Measurements from ENCODE around the gene LRP2.
"Not testable (repeated sequence)": the region's sequence is repeated elsewhere in the genome, so short reads cannot be mapped to it uniquely, and the experiment has no call there.

Gene LRP2

GRCh38 chr2:169301596-169302335 lies 60.6 kb downstream of the LRP2 start:
- DNase-seq (ENCODE audit: low read depth in 2 of 2, low spot score in 1 of 2) = no peak

GRCh38 chr2:169300636-169301530 lies 61.5 kb downstream of the LRP2 start:
- no peak for DNase-seq (ENCODE audit: low read depth in 2 of 2, low spot score in 1 of 2)

DNA sequence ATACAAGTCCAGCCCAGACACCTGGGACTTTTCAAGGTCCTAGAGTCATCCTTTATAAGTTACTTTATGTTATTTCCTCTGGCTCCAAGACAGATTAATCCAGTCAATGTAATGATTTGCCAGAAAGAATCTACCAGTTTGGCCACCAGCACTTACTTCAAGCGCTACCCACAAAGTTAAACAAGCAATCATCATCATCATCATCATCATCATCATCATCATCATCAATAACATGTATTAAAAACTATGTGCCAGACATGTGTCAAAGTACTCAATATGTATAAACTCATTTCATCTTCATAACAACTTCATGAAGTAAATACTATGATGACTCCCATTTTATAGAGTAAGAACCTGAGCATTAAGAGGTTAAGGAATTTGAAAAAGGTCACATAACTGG lies 64.3 kb downstream of the LRP2 start:
- no peak for DNase-seq (ENCODE audit: low read depth in 2 of 2, low spot score in 1 of 2)

DNA sequence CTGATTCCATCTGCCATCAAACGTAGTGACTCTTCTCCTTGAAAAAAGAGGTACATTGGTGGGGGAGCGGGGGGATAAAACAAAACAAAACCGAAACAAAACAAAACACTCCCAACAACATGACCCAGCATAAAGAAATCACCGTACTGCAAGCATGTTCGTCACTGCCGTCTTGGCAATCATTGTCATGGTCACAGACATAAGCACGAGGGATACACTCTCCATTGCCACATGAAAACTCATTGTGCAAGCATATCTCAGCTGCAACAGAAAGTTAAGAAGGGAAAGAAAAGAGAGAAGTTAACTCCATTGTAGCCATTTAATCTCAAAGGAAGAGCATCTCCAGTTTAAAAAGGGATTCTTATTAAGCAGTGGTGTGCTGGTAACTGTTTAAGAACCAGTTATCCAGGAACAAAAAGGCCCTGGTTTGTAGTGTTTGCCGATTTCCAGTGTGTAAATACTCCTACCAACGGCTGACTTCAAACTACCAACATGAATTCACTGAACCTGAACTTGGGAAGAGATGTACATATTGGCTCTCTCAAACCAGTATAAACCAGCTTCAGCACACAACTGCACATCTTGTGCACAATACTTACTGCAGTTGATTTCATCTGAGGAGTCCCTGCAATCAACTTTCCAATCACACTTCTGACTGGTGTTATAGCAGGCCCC lies 68.2 kb downstream of the LRP2 start:
- DNase-seq (ENCODE audit: low read depth in 2 of 2, low spot score in 1 of 2) = no peak

DNA sequence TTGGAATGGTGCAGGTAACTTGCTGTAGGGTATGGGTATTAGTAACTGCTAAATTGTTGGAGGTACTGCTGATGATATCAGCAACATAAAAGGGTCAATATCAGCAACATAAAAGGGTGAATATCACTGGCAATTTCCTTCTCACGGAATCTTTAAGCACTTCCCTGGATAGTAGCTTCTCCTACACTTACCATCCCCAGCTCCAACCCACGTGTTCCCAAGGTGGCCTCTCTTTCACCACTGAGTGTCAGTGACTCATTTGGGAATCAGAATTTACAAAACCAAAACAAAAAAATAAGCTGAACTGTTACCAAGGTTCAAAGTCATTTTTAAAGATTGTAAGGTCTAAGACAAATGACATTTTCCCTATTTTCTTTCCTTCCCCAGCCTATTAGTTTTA lies 70.8 kb downstream of the LRP2 start:
- DNase-seq (ENCODE audit: low read depth in 2 of 2, low spot score in 1 of 2) = no peak

- DNase-seq (ENCODE audit: low read depth in 2 of 2, low spot score in 1 of 2) = no peak
Observed at GRCh38 chr2:169290433-169290832, 71.9 kb downstream of the LRP2 start.

GRCh38 chr2:169287666-169288065 lies 74.7 kb downstream of the LRP2 start:
- DNase-seq (ENCODE audit: low read depth in 2 of 2, low spot score in 1 of 2) = no peak

DNA sequence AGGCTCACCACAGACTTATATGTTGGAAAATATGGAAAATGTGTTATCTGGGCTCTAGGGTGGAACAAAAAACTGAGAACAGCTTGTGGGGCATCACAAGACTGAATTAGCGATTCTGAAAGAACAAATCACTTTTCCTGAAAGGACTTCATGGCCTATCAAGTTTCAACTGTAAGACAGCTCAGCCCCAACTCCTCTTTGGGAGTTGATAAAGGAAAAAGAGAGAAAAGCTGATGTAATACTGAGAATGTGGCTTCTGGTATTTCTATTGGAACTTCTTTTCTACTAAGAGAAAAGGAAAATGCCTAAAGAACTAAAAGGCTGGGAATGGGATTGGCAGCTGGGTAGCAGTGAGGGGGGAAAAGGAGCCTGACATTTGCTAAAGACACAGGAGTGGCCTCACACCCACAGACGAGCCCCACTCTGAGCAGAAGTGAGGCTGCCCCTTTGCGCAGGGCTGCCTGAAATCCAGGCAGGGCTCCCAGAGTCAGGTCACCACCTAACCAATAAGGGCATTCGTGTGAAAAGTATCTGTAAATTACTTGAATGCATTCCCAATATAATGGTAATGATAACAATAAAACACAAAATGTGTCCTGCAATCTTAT lies 75.6 kb downstream of the LRP2 start:
- DNase-seq (ENCODE audit: low read depth in 2 of 2, low spot score in 1 of 2) = no peak

- no peak for DNase-seq (ENCODE audit: low read depth in 2 of 2, low spot score in 1 of 2)
Observed at GRCh38 chr2:169285531-169286235, 76.7 kb downstream of the LRP2 start.

DNA sequence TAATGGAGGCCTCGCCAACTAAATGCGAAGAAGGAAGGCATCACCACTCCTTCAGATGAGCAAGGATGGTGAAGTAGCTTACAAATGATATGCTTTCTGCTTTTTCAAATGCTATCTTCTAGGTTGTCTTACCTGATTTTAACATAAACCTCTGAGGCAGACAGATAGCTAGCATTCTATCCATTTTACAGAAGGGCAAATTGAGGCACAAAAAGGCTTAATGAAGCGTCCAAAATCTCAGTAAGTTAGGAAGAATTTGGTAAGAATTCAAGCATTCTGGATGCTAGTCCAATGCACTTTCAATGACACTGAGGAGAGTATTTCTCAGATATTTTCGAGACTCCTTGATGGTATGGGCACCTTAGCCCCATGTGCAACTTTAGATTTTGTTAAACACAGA lies 81.8 kb downstream of the LRP2 start:
- DNase-seq (ENCODE audit: low read depth in 2 of 2, low spot score in 1 of 2) = no peak

DNA sequence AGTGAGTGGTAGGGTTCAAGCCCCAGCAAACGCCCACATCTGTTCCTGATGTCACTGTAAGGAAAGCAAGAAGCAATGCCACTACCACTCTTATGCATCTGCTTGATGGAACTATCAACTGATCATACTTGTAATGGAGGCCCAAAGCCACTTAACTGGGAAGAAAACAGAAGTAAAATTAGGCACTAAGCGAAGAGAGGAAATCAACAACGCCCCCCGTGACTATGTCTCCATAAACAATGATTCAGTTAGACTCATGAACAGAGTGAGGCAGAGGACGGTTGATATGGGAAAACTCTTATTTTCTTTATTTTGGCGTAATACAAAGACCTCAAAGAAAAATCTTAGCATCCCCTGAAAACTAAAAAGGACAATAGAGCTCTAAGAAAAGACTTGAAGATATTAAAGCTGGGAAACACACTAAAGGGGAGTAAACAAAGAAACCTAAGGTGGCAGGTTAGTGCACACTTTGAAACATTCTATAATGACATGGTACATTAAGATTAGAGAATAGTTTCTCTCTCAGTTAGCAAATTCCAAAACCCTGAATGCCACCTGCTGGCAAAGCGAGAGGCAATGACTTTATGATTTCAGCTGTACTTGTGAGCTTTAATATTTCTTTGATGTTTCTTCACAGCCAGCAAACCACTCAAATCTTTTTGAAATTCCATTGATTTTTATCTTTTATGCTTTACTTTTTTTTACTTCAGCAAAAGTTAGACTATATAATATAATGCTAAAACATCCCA lies 86.5 kb downstream of the LRP2 start:
- no peak for DNase-seq (ENCODE audit: low read depth in 2 of 2, low spot score in 1 of 2)

DNA sequence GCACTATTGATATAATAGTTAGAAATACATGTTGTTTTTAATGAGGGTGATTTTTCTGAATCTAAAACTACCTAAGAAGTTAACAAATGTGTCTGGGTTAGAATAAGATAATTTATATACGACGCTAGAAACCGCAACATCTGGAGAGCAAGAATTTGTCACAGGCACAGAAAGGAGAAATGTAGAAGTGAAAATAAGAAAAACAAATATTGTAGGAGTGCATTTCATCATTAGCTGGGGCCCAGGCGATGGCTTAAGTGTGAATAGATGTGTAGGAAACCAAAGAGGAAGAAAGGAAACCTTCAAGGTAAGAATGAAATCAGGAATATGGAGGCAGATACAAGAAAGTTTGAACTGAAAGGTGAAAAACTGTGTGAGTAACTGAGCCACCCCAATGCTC lies 90.3 kb downstream of the LRP2 start:
- no peak for DNase-seq (ENCODE audit: low read depth in 2 of 2, low spot score in 1 of 2)

- not testable (repeated sequence) for DNase-seq (ENCODE audit: low read depth in 2 of 2, low spot score in 1 of 2)
Observed at GRCh38 chr2:169270574-169270973, 91.8 kb downstream of the LRP2 start.

DNA sequence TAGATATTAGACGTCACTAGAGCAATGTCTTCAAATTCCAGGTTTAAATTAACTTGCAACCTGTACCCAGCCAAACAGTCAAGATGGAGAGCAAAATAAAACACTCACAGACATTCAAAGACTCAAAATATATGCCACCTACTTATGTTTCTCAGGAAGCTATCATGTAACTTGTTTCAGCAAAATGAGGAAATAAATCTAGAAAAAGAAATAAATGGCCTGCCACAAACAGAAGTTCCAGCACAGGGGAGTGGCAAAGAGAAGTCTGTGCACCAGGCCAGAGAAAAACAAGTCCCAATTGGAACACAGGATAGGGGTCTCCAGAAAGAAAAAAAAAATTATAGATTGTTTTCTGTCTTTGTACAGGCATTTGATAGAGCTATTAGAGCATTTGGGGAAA lies 96.7 kb downstream of the LRP2 start:
- no peak for DNase-seq (ENCODE audit: low read depth in 2 of 2, low spot score in 1 of 2)

- DNase-seq (ENCODE audit: low read depth in 2 of 2, low spot score in 1 of 2) = no peak
Observed at GRCh38 chr2:169260846-169261642, 101.3 kb downstream of the LRP2 start.

GRCh38 chr2:169260246-169260645 lies 102.1 kb downstream of the LRP2 start:
- no peak for DNase-seq (ENCODE audit: low read depth in 2 of 2, low spot score in 1 of 2)

- no peak for DNase-seq (ENCODE audit: low read depth in 2 of 2, low spot score in 1 of 2)
Observed at GRCh38 chr2:169259402-169259801, 102.9 kb downstream of the LRP2 start.

- no peak for DNase-seq (ENCODE audit: low read depth in 2 of 2, low spot score in 1 of 2)
Observed at GRCh38 chr2:169258045-169258601, 104.2 kb downstream of the LRP2 start.

GRCh38 chr2:169254774-169255173 lies 107.6 kb downstream of the LRP2 start:
- no peak for DNase-seq (ENCODE audit: low read depth in 2 of 2, low spot score in 1 of 2)

All from stimulated activated CD8-positive, alpha-beta memory T cell treated with anti-CD3 and anti-CD28 coated beads, Interleukin-4, amount 100 ng/mL, for 1 hour (primary cell).